ENCODE results near the gene BCKDHA.
"Not testable (repeated sequence)": the region's sequence is repeated elsewhere in the genome, so short reads cannot be mapped to it uniquely, and the experiment has no call there.

The BCKDHA gene

DNA sequence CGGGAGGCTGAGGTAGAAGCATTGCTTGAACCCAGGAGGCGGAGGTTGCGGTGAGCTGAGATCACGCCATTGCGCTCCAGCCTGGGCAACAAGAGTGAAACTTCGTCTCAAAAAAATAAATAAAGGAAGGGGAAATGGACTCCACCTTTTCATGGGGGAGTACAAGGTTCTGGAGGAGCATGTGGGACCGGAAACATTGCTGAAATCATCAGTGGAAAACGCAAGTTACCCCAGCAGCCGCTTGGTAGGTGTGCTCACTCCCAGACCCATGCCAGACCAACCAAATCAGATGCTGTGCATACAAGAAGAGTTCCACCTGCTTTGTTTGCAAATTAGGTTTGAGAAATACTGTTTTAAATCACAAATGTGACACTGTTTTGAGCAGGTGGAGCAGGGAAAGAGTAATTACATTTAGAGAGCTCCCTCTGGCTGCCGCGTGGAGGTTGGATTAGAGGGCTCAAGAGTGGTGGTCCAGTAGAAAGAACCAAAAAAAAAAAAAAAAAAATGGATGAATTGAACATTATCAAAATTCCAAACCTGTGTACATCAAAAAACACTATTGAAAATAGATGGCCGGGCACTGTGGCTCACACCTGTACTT, 50.2 kb downstream of the BCKDHA start:
- DNase-seq (ENCODE audit: low spot score) = no peak

DNA sequence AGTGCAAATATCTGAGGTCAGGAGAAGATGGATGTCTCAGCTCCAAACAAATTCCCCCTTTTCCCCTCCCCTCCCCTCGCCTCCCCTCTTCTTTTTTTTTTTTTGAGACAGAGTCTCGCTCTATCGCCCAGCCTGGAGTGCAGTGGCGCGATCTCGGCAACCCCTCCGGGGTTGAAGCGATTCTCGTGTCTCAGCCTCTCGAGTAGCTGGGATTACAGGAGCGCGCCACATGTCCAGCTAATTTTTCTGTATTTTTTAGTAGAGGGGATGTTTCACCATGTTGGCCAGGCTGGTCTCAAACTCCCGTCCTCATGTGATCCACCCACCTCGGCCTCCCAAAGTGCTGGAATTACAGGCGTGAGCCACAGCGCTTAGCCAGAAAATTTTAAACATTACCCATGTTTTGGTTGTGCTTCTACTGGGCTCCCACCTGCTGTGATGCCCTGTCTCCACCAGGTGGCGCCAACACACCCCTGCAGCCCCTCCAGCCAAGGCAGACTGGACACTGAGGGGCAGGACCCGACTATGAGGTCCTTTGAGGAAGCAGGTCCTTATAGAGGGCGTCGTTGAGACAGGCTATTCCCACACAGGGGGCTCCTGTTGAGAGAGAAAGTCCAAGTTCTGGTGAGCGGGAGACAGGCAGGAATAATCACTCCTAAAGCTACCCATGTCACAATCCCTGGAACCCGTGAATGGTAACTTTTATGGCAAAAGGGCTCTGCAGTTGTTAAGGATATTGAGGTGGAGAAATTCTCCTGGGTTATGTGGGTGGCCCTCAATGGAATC, 51.7 kb downstream of the BCKDHA start:
- peak; percentile 78 for DNase-seq (ENCODE audit: low spot score)

DNA sequence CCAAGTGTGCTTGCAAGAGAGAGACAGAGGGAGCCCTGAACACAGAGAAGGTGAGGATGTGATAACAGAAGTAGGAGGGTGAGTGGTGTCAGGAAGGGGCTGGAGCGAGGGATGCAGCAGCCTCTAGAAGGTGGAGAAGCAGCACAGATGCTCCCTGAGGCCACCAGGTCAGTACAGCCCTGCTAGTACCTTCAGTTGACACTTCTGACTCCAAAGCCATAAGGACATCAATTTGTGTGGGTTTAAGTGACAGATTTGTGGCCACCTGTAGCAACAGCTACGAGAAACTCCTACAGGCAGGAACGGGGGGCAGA, 52.2 kb downstream of the BCKDHA start:
- DNase-seq (ENCODE audit: low spot score) = no peak

DNA sequence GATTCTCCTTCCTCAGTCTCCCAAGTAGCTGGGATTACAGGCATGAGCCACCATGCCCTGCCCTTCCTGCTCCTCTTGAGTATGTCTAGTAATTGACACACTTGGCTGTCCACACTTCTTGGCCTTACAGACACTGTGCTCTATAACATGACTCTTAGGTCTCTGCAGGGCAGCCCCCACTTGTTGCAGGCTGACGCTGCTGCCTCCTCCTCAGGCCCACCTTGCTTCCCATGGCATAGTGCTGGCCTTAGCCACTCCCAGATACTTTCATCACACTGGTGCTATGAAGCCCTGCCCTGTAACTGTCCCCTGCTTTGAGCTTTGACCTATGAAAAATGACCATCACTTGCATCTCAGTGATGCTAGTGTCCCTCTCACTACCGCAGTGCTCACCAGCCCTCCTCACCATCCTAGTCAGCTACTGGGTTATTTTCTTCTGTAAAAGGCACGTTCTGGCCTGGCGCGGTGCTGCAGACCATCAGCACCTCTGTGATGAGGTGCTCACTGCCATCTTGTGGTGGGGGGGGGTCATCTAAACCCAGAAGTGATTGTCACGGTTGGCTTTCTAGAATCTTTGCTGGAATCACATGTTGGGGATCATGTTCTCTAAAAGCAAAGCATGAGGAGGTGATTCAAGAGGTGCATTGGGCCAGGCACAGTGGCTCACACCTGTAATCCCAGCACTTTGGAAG, 55.1 kb downstream of the BCKDHA start:
- DNase-seq (ENCODE audit: low spot score) = no peak

DNA sequence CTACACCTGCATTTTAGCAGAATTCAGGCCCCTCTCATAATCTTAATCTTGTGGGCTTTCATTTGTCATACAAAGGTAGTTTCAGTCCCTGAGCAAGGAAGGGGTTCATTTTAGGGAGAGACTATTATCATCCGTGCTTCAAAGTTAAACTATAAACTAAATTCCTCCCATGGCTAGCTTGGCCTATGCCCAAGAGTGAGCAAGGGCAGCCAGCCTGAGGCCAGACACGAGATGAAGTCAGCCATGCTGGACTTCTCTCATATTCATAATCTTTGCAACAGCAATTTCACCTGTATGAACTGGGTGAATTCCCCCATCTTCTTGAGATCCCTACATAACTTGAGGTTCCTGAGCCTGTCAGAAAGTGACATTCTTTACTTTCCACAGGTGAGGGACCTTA, 58.3 kb downstream of the BCKDHA start:
- no peak for DNase-seq (ENCODE audit: low spot score)

DNA sequence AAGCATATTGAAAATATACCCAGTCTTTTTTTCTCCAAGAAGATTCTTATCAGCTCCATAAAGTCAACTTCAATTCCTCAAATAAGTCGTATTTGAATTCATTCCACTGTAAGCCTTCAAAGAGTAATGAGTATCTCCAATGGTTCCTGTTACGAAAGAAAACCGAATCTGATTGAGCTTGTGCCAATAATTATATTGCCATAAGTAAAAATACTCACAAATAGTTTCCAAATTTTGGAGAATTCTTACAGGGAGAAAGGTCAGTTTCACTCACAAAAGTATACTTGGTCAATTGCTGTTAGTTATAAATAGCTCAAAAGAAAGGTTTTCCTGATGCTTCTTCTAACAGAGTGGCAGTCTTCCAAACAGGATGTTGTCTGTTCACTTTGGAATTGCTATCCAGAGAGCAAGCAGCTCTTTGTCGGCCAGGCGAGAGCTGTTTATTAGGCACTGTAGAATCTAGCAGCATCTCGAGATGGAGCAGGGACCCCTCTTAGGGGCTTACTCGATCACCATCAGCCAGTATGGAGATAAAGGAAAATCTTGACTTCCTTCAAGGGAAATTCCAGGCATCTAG, 58.8 kb downstream of the BCKDHA start:
- no peak for DNase-seq (ENCODE audit: low spot score)

DNA sequence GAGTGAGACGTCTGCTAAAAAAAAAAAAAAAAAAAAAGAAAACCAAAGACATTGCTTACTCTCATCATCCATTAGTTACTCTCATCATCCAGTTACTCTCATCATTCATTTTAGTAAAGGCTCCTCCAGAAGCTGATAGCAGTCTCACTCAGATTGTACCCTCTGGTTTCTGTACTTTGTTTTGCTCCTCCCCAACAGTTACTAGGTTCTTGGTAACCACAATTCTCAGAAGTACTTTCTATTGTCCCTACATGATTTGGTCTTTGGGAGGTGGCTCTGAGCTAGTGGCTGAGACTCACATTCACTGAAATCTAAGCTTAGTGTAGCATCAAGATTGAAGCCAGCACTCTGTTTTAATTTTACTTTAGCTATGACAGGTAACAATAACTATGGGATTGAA, 59.6 kb downstream of the BCKDHA start:
- DNase-seq (ENCODE audit: low spot score) = peak; percentile 69

DNA sequence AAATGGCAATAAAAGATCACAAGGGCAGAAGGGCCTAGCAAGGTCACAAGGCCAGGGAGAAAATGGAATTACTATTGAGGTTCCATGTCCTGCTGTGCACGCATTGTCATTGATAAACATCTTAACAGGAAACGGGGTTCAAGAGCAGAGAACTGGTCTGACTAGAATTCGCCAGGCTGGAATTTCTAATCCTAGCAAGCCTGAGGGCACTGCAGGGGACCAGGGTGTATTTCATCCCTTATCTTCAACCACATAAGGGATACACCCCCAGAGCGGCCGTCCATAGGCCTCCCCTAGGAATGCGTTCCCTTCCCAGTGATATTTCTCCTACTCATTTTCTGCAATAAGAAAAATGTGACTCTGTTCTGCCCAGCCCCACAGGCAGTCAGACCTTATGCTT, 64.9 kb downstream of the BCKDHA start:
- DNase-seq (ENCODE audit: low spot score) = no peak

DNA sequence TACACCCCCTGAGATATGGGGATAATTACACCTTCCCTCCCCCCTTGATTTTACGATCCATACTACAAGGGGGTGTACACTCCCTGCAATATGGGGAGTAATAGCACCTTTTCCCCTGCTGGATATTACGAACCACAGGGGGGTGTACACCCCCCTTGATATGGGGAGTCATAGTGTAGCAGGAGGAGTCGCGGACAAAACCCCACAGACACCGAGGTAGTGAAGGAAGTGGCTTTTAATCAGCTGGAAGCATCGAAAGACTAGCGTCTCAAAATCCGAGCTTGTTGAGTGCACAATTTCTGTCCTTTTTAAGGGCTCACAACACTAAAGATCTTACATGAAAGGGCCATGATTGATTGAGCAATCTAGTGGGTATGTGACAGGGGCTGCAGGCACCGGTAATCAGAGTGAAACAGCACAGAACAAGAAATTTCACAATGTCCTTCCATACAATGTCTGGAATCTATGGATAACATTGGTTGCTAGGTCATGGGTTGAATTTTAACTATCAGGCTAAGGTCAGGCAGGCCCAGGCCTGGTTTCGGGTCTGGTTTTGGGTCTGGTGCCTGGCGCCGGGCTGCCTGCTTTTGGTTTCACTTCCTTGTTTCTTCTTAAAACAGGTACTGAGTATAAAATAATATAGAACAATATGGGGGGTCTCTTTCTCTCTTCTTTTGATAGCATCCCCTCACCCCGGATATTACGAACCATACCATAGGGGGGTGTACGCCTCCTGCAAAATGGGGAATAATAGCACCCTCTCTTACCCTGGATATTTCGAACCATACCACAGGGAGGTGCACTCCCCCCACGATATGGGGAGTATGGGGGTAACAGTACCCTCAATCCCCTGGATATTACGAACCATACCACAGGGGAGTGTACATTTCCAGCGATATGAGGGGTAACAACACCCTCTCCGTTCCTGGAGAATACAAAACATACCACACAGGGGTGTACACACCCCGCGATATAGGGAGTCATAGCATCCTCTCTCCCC, 65.9 kb downstream of the BCKDHA start:
- not testable (repeated sequence) for DNase-seq (ENCODE audit: low spot score)
